Ishikawa (cell line): ENCODE data around the gene KATNB1.

Source experiments
- CEBPB ChIP-seq: IDR thresholded peaks from 2 replicates; pipeline ENCODE4 v1.6.1; 2012
- CREB1 ChIP-seq: IDR thresholded peaks from 2 replicates; pipeline ENCODE4 v1.6.1; 2012; ENCODE audit warnings: low read depth
- EGR1 ChIP-seq: IDR thresholded peaks from 2 replicates; pipeline ENCODE4 v1.6.1; 2012
- EP300 ChIP-seq: IDR thresholded peaks from 2 replicates; pipeline ENCODE4 v1.6.1; 2012; ENCODE audit warnings: borderline replicate concordance
- FOXM1 ChIP-seq: IDR thresholded peaks from 2 replicates; pipeline ENCODE4 v1.6.1; 2012; ENCODE audit warnings: low read depth, borderline replicate concordance
- NFIC ChIP-seq: IDR thresholded peaks from 2 replicates; pipeline ENCODE4 v1.6.1; 2012
- RAD21 ChIP-seq: IDR thresholded peaks from 2 replicates; pipeline ENCODE4 v1.6.1; 2012; ENCODE audit warnings: low read depth
- TAF1 ChIP-seq: IDR thresholded peaks from 2 replicates; pipeline ENCODE4 v1.6.1; 2012; ENCODE audit warnings: low read depth, mild to moderate bottlenecking
- TCF12 ChIP-seq: IDR thresholded peaks from 2 replicates; pipeline ENCODE4 v1.6.1; 2012; ENCODE audit warnings: low read depth
- TEAD4 ChIP-seq: IDR thresholded peaks from 2 replicates; pipeline ENCODE4 v1.6.1; 2012
- YY1 ChIP-seq: IDR thresholded peaks from 2 replicates; pipeline ENCODE4 v1.6.1; 2012; ENCODE audit warnings: low read depth
- ZBTB7A ChIP-seq: IDR thresholded peaks from 2 replicates; pipeline ENCODE4 v1.6.1; 2012; ENCODE audit warnings: low read depth
- TF ChIP-seq, protein P1 (sequence below): IDR thresholded peaks from 2 replicates; pipeline ENCODE4 v1.6.1; 2012
- TF ChIP-seq, protein P2 (sequence below): IDR thresholded peaks from 2 replicates; pipeline ENCODE4 v1.6.1; 2012; ENCODE audit warnings: low read depth, mild to moderate bottlenecking
- TF ChIP-seq, protein P3 (sequence below): IDR thresholded peaks from 2 replicates; pipeline ENCODE4 v1.6.1; 2012

The KATNB1 gene

DNA sequence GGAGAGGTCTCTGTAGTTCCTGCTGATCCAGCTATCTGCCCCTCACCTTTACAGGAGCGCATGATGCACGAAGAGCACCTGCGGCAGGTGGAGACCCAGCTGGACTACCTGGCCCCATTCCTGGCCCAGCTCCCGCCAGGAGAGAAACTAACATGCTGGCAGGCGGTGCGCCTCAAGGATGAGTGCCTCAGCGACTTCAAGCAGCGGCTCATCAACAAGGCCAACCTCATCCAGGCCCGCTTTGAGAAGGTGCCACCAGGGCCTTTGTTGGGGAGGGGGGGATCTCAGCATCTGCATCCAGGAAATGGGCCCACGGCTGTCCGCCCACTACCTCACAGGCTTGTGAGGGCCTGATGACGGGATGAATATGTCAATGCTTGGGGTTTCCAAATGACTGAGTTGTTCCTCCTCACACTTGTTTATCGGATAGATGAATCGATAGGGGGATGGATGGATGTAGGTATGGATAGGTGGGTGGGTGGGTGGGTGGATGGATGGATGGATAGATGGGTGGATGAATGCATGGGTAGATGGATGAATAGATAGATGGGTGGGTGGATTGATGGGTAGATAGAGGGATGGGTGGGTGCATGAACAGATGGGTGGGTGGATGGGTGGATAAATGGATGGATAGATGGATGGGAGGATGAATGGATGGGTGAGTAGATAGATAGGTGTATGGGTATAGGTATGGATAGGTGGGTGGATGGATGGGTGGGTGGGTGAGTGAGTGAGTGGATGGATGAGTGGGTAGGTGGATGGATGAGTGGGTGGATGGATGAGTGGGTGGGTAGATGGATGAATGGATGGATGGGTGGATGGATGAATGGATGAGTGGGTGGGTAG lies 7.0 kb upstream of the KATNB1 start:
- no peak for TF ChIP-seq EP300
- TF ChIP-seq CEBPB: no peak

DNA sequence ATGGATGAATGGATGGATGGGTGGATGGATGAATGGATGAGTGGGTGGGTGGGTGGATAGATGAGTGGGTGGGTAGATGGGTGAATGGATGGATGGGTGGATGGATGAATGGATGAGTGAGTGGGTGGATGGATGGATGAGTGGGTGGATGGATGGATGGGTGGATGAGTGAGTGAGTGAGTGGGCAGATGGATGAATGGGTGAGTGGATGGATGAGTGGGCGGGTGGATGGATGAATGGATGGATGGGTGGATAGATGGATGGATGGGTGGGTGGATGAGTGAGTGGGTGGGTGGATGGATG lies 6.4 kb upstream of the KATNB1 start:
- no peak for TF ChIP-seq CEBPB
- TF ChIP-seq, protein P1, sequence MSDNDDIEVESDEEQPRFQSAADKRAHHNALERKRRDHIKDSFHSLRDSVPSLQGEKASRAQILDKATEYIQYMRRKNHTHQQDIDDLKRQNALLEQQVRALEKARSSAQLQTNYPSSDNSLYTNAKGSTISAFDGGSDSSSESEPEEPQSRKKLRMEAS: no peak

DNA sequence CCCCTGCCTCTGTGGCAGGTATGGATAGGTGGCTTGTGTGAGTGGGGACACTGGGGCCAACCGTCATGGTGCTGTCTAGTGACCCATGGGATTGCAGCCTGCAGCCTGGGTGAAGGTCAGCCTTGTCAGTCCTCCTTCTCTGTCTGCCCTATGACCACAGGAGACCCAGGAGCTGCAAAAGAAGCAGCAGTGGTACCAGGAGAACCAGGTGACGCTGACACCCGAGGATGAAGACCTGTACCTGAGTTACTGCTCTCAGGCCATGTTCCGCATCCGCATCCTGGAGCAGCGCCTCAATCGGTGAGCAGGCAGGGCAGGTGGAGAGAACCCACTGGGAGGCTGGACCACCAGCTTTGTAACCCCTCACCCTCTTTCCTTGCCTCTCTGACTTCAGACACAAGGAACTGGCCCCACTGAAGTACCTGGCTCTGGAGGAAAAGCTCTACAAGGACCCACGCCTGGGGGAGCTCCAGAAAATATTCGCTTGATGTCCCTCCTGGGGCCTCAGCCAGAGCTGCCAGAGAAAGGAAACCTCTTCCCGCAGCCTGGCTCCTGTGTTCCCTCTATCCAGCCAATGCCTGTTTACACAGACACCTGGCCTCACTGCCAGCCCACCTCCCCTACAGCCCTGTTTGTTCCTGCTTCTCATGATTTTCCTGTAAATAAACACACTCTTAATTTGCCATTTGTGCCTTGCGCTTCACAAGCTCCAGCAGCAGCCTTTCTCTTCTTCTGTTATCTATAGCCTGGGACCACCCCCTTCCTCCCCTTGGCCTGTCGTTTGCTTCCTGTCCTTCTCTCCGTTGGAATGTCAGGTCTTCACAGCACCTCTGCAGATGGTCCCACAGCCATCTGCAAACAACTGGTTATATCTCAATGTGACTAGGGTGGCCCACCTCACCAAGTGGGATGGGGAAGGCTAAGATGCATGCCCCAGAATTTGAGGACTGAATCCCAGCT lies 4.5 kb upstream of the KATNB1 start:
- TF ChIP-seq RAD21 (no peak), CEBPB (no peak), EGR1 (no peak), CREB1 (no peak), FOXM1 (no peak), NFIC (no peak), YY1 (no peak), TCF12 (no peak)
- TF ChIP-seq, protein P1: no peak
- TF ChIP-seq, protein P2, sequence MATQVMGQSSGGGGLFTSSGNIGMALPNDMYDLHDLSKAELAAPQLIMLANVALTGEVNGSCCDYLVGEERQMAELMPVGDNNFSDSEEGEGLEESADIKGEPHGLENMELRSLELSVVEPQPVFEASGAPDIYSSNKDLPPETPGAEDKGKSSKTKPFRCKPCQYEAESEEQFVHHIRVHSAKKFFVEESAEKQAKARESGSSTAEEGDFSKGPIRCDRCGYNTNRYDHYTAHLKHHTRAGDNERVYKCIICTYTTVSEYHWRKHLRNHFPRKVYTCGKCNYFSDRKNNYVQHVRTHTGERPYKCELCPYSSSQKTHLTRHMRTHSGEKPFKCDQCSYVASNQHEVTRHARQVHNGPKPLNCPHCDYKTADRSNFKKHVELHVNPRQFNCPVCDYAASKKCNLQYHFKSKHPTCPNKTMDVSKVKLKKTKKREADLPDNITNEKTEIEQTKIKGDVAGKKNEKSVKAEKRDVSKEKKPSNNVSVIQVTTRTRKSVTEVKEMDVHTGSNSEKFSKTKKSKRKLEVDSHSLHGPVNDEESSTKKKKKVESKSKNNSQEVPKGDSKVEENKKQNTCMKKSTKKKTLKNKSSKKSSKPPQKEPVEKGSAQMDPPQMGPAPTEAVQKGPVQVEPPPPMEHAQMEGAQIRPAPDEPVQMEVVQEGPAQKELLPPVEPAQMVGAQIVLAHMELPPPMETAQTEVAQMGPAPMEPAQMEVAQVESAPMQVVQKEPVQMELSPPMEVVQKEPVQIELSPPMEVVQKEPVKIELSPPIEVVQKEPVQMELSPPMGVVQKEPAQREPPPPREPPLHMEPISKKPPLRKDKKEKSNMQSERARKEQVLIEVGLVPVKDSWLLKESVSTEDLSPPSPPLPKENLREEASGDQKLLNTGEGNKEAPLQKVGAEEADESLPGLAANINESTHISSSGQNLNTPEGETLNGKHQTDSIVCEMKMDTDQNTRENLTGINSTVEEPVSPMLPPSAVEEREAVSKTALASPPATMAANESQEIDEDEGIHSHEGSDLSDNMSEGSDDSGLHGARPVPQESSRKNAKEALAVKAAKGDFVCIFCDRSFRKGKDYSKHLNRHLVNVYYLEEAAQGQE: no peak

DNA sequence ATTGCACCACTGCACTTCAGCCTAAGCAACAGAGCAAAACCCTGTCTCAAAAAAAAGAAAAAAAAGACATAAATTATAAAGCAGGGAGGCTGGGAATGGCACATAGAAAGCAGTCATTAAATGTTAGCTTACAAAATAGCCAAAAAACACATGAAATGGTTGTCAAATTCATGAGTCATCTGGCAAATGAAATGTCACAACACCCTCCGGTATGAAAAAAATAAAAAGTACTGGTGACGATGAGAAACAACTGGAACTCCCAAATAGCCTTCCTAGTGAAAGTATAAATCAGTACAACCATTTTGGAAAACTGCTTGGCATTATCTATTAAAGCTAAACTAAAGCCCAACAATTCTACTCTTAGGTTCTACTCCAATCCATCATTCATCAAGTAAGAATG lies 3.5 kb upstream of the KATNB1 start:
- TF ChIP-seq EGR1 (no peak), TCF12 (no peak), CEBPB (no peak), TEAD4 (no peak), YY1 (no peak), TAF1 (no peak), ZBTB7A (no peak)
- TF ChIP-seq, protein P1: no peak

DNA sequence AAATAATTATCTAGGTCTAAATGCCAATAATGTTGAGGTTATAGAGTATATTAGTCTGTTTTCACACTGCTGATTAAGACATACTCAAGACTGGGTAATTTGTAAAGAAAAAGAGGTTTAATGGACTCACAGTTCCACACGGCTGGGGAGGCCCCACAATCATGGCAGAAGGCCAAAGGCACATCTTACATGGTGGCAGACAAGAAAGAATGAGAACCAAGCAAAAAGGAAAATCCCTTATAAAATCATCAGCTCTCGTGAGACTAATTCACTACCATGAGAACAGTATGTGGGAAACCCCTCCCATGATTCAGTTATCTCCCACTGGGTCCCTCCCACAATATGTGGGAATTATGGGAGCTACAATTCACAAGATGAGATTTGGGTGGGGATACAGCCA lies 2.9 kb upstream of the KATNB1 start:
- no peak for TF ChIP-seq ZBTB7A
- no peak for TF ChIP-seq EP300
- TF ChIP-seq CEBPB: no peak
- TF ChIP-seq NFIC: no peak
- no peak for TF ChIP-seq CREB1
- TF ChIP-seq FOXM1: no peak
- no peak for TF ChIP-seq TAF1
- TF ChIP-seq, protein P2: no peak

DNA sequence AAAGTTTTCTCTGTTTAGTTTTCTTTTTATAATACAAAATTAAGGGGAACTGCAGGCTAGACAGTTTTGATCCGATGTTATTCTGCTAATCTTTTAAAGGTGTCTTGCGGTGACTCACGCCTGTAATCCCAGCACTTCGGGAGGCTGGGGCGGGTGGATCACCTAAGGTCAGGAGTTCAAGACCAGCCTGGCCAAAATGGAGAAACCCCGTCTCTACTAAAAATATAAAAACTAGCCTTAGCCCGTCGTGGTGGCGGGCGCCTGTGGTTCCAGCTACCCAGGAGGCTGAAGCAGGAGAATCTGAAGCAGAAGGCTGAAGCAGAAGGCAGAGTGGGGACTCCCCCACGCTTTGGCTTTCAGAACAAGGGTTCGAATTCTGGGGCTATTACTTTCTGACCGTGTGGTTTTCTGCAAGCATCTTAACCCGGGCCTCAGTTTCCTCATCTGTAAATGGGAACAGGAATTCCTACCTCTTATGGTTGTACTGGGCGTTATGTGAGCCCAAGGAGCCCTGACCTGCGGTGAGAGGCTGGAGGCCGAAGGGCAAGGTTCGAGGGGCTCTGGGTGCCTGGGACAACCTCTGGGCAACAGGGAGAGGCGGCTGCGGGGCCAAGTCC lies 1.2 kb upstream of the KATNB1 start:
- TF ChIP-seq TCF12 (no peak), TEAD4 (no peak), CEBPB (no peak), YY1 (no peak), CREB1 (no peak), RAD21 (no peak), EGR1 (no peak), FOXM1 (no peak), TAF1 (no peak), ZBTB7A (no peak), EP300 (no peak), NFIC (no peak)
- TF ChIP-seq, protein P2: no peak
- TF ChIP-seq, protein P3, sequence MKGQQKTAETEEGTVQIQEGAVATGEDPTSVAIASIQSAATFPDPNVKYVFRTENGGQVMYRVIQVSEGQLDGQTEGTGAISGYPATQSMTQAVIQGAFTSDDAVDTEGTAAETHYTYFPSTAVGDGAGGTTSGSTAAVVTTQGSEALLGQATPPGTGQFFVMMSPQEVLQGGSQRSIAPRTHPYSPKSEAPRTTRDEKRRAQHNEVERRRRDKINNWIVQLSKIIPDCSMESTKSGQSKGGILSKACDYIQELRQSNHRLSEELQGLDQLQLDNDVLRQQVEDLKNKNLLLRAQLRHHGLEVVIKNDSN: no peak
- TF ChIP-seq, protein P1: no peak; the same call in 1 of the 2 replicates
